ENCODE data around the gene MCEMP1. TPM values are rescaled to one million over a fixed set of nuclear protein-coding genes. Genes with fewer than 3 reads are reported as not detected.

The MCEMP1 gene
- total and polyA plus RNA-seq, 3 donors from 2014 or later = not detected

DNA sequence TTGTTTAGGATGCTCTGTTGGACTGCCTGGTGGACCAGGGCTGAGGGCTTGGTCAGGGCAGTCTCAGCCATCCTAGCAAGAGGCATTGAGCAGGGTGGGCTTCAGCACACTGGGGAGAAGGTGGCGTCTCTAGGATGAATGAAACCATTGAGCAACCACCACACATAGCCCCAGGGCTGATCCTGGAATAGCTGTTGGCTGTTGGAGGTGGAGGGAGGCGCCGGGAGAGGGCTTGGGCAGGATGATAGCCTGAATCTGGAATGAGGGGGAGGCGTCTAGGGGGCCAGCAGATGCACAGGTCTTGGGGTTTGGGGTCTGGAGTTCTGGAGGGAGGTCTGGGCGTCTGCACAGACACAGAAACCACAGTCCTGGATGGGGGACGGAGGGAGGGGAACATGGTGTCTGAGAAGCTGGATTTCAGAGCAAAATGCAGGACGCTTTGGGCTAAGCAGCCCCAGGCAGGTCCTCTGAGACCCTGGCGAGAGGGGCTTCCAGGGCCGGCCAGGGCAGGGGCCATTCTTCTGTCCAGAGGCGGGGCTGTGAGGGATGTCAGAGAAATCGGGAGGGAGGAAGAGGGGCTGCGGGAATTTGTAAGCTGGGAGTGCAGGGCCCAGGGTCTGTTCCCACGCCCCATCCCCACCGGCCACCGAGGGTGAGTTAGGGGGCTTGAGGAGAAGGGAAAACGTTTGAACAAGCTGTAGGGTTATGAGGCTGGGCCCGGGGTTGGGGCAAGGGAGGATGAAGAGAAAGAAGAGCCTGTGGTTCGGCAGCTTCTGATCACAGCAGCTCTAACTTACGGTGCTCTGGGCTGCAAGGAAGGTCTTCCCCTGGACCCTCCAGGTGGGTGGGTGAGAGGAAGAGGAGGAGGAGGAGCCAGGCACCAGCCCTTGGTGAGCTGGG is 8.9 kb downstream of the MCEMP1 start:
- Histone ChIP-seq H3K9me3 (no peaks in the 10 kb centered on the region), H3K36me3 (ENCODE audit: low read depth, missing control alignments) (no peaks in the 10 kb centered on the region), H3K4me3 (no peak overlapping the region), H3K27me3 (no peaks in the 10 kb centered on the region), H3K4me1 (peaks cover 7% of the 10 kb centered on the region), H3K27ac (no peak overlapping the region)
- intact Hi-C loops (cut with DNase I; ENCODE audit: low total_unique reads) = no loop called here
- WGBS, 2 donors = 35 to 56% methylated on average over 19 of the region's 19 CpGs
- no peak for DNase-seq
- TF ChIP-seq, protein P1, sequence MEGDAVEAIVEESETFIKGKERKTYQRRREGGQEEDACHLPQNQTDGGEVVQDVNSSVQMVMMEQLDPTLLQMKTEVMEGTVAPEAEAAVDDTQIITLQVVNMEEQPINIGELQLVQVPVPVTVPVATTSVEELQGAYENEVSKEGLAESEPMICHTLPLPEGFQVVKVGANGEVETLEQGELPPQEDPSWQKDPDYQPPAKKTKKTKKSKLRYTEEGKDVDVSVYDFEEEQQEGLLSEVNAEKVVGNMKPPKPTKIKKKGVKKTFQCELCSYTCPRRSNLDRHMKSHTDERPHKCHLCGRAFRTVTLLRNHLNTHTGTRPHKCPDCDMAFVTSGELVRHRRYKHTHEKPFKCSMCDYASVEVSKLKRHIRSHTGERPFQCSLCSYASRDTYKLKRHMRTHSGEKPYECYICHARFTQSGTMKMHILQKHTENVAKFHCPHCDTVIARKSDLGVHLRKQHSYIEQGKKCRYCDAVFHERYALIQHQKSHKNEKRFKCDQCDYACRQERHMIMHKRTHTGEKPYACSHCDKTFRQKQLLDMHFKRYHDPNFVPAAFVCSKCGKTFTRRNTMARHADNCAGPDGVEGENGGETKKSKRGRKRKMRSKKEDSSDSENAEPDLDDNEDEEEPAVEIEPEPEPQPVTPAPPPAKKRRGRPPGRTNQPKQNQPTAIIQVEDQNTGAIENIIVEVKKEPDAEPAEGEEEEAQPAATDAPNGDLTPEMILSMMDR (IDR thresholded peaks at IDR 0.05) = no peak
- TF ChIP-seq POLR2A (IDR thresholded peaks at IDR 0.05) = no peak

DNA sequence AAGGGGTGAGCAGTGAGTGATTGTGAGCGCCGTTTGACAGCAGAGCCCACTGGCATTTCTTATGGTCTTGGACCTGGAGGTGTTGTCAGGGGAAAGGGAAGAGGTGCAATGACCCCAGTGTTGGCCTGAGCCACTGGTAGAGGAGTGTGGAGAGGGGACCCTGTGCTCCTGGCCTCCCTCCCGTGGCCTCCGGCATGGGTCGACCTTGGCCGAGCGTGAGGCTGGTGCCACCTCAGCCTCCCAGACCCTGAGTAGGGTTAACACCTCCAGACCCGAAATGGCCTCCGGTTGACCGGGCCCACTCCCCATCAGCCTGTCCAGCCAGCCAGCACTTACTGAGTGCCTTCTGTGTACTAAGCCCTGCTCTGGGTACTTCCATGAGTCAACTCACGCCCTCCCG is 10.3 kb downstream of the MCEMP1 start:
- no peak for DNase-seq
- H3K27ac ChIP-seq = no peak overlapping the region
- 82 to 95% methylated on average over 5 to 12 of the region's 12 CpGs for WGBS, 2 donors
- intact Hi-C loops (cut with DNase I; ENCODE audit: low total_unique reads) = no loop called here
- no peaks in the 10 kb centered on the region for H3K36me3 ChIP-seq (ENCODE audit: low read depth, missing control alignments)
- H3K4me1 ChIP-seq = no peaks in the 10 kb centered on the region
- H3K27me3 ChIP-seq = no peaks in the 10 kb centered on the region
- TF ChIP-seq POLR2A (IDR thresholded peaks at IDR 0.05) = no peak
- TF ChIP-seq, protein P1 (IDR thresholded peaks at IDR 0.05) = no peak
- no peak overlapping the region for H3K4me3 ChIP-seq
- H3K9me3 ChIP-seq = no peaks in the 10 kb centered on the region

DNA sequence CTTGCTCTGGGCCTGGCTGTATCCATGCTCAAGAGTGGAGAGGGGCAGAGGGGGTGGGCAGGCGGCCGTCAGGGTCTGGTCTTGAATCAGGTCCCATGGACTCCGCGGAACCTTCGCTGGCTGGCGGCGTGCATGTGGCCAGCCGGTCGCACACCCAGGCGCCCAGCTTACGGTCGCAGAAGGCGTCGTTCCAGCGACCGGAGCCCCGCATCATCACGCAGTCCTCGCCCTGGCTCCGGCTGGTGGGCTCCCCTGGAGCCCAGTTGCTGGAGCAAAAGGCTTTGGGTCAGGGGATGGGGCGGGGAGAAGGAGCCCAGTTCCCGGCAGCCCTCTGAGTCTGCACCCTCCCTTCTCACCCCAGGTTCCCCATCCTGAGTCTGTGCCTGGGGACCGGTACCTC is 12.3 kb downstream of the MCEMP1 start:
- Histone ChIP-seq H3K4me1 (no peaks in the 10 kb centered on the region), H3K27ac (no peak overlapping the region), H3K27me3 (no peaks in the 10 kb centered on the region), H3K9me3 (no peaks in the 10 kb centered on the region), H3K36me3 (ENCODE audit: low read depth, missing control alignments) (no peaks in the 10 kb centered on the region), H3K4me3 (no peak overlapping the region)
- no peak for DNase-seq
- intact Hi-C loops (cut with DNase I; ENCODE audit: low total_unique reads) = no loop called here
- TF ChIP-seq, protein P1 (IDR thresholded peaks at IDR 0.05) = no peak
- TF ChIP-seq POLR2A (IDR thresholded peaks at IDR 0.05) = no peak
- WGBS, 2 donors = 50 to 61% methylated on average over 8 to 23 of the region's 23 CpGs

DNA sequence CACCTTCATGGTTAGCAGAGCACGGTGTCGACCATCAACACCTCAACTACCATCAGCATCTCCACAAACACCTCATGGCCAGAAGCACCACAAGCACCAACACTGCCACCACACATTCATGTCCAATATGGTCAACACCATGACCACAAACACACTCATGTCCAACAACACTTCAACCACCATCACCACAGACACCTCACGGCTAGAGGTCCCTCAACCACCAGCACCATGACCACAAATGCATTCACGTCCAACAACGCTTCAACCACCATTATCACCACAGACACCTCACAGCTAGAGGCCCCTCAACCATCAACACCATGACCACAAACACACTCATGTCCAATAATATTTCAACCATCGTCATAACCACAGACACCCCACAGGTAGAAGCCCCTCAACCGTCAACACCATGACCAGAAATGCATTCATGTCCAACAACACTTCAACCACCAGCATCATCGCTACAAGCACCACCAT is 13.9 kb downstream of the MCEMP1 start:
- TF ChIP-seq, protein P1 (IDR thresholded peaks at IDR 0.05) = no peak
- no peak for TF ChIP-seq POLR2A (IDR thresholded peaks at IDR 0.05)
- H3K4me3 ChIP-seq = no peak overlapping the region
- no peak overlapping the region for H3K27ac ChIP-seq
- H3K9me3 ChIP-seq = no peaks in the 10 kb centered on the region
- no peaks in the 10 kb centered on the region for H3K27me3 ChIP-seq
- intact Hi-C loops (cut with DNase I; ENCODE audit: low total_unique reads) = no loop called here
- DNase-seq = no peak
- H3K4me1 ChIP-seq = no peaks in the 10 kb centered on the region
- 84 to 94% methylated on average over 8 of the region's 8 CpGs for WGBS, 2 donors
- H3K36me3 ChIP-seq (ENCODE audit: low read depth, missing control alignments) = no peaks in the 10 kb centered on the region

DNA sequence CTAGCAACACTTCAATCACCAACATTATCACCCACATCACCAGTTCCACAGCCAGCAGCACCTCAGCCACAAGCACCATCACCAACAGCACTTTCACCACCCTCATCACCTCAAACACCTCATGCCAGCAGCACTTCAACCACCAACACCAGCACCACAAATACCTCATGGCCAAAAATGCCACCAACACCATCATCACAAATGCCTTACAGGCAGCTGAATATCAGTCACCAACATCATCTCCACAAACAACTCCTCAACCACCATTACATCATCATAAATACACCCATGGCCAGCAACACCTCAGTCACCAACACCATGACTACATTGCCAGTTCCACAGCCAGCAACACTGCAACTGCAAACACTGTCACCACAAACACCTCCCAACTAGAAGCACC is 14.6 kb downstream of the MCEMP1 start:
- Histone ChIP-seq H3K27me3 (no peaks in the 10 kb centered on the region), H3K4me1 (no peaks in the 10 kb centered on the region), H3K36me3 (ENCODE audit: low read depth, missing control alignments) (no peaks in the 10 kb centered on the region), H3K27ac (no peak overlapping the region), H3K4me3 (no peak overlapping the region), H3K9me3 (no peaks in the 10 kb centered on the region)
- TF ChIP-seq POLR2A (IDR thresholded peaks at IDR 0.05) = no peak
- TF ChIP-seq, protein P1 (IDR thresholded peaks at IDR 0.05) = no peak
- intact Hi-C loops (cut with DNase I; ENCODE audit: low total_unique reads) = no loop called here
- DNase-seq = no peak
